ENCODE data around the gene ZBTB46.

DNA sequence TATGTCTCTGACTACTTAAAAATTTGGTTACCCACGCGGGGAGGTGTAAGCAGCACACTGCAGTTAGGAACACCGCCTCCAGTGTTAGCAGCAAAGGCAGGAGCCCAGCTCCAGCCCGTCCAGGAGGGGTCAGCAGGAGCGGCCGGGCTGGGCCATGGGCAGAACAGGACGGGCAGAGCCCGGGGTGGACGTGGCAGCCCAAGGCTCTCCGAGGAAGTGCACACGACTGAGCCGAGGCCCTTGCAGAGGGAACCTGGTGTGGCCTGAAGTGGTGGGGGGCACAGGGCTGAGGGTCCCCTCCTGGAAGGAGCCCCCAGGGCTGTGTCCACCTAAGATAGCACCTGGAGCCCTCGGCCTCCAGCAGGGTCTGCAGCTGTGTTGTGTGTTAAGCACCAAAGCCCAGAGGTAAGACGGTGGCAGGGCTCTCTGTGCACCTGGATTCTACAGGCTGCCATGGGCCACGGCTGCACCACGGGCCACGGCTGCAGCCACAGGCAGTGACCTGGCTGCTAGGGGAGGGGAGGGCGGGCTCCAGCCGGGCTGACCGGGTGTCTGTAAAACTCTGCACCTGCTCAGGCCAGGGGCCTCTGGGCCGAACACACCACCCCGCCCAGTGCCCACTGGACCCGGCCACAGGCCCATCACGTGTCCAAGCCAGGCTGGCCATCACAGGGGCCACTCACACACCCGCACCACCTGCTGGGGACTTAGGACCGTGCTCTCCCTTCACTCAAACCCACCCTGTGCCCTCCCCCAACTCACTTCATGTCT is 84.9 kb downstream of the ZBTB46 start:
- TF ChIP-seq, protein P1, sequence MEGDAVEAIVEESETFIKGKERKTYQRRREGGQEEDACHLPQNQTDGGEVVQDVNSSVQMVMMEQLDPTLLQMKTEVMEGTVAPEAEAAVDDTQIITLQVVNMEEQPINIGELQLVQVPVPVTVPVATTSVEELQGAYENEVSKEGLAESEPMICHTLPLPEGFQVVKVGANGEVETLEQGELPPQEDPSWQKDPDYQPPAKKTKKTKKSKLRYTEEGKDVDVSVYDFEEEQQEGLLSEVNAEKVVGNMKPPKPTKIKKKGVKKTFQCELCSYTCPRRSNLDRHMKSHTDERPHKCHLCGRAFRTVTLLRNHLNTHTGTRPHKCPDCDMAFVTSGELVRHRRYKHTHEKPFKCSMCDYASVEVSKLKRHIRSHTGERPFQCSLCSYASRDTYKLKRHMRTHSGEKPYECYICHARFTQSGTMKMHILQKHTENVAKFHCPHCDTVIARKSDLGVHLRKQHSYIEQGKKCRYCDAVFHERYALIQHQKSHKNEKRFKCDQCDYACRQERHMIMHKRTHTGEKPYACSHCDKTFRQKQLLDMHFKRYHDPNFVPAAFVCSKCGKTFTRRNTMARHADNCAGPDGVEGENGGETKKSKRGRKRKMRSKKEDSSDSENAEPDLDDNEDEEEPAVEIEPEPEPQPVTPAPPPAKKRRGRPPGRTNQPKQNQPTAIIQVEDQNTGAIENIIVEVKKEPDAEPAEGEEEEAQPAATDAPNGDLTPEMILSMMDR (tag by site-specific recombination; IDR thresholded peaks at IDR 0.05), result no peak
- TF ChIP-seq ZNF114 (tag by site-specific recombination; IDR thresholded peaks at IDR 0.05) (no peak), ZNF792 (tag by site-specific recombination; IDR thresholded peaks at IDR 0.05) (no peak), ZNF768 (tag by site-specific recombination; IDR thresholded peaks at IDR 0.05) (no peak), ZNF660 (tag by site-specific recombination; IDR thresholded peaks at IDR 0.05) (no peak), HOXD13 (CRISPR knock-in tag; IDR thresholded peaks at IDR 0.05; ENCODE audit: borderline replicate concordance) (no peak), ZNF747 (tag by site-specific recombination; IDR thresholded peaks at IDR 0.05) (no peak)
- TF ChIP-seq, protein P2, sequence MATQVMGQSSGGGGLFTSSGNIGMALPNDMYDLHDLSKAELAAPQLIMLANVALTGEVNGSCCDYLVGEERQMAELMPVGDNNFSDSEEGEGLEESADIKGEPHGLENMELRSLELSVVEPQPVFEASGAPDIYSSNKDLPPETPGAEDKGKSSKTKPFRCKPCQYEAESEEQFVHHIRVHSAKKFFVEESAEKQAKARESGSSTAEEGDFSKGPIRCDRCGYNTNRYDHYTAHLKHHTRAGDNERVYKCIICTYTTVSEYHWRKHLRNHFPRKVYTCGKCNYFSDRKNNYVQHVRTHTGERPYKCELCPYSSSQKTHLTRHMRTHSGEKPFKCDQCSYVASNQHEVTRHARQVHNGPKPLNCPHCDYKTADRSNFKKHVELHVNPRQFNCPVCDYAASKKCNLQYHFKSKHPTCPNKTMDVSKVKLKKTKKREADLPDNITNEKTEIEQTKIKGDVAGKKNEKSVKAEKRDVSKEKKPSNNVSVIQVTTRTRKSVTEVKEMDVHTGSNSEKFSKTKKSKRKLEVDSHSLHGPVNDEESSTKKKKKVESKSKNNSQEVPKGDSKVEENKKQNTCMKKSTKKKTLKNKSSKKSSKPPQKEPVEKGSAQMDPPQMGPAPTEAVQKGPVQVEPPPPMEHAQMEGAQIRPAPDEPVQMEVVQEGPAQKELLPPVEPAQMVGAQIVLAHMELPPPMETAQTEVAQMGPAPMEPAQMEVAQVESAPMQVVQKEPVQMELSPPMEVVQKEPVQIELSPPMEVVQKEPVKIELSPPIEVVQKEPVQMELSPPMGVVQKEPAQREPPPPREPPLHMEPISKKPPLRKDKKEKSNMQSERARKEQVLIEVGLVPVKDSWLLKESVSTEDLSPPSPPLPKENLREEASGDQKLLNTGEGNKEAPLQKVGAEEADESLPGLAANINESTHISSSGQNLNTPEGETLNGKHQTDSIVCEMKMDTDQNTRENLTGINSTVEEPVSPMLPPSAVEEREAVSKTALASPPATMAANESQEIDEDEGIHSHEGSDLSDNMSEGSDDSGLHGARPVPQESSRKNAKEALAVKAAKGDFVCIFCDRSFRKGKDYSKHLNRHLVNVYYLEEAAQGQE (tag by site-specific recombination; IDR thresholded peaks at IDR 0.05), result no peak
- TF ChIP-seq, protein P3, sequence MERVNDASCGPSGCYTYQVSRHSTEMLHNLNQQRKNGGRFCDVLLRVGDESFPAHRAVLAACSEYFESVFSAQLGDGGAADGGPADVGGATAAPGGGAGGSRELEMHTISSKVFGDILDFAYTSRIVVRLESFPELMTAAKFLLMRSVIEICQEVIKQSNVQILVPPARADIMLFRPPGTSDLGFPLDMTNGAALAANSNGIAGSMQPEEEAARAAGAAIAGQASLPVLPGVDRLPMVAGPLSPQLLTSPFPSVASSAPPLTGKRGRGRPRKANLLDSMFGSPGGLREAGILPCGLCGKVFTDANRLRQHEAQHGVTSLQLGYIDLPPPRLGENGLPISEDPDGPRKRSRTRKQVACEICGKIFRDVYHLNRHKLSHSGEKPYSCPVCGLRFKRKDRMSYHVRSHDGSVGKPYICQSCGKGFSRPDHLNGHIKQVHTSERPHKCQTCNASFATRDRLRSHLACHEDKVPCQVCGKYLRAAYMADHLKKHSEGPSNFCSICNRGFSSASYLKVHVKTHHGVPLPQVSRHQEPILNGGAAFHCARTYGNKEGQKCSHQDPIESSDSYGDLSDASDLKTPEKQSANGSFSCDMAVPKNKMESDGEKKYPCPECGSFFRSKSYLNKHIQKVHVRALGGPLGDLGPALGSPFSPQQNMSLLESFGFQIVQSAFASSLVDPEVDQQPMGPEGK (tag by site-specific recombination; IDR thresholded peaks at IDR 0.05), result no peak
